NCI-H748 treated with DMSO at 0.1 percent for 48 hours (cell line): ENCODE data around the gene ZBTB42.
"Not testable (repeated sequence)": the region's sequence is repeated elsewhere in the genome, so short reads cannot be mapped to it uniquely, and the experiment has no call there.

Source experiments
- DNase-seq: peaks from one replicate; lab custom pipeline; 2025; lab: John Stamatoyannopoulos, UW

ZBTB42 gene

DNA sequence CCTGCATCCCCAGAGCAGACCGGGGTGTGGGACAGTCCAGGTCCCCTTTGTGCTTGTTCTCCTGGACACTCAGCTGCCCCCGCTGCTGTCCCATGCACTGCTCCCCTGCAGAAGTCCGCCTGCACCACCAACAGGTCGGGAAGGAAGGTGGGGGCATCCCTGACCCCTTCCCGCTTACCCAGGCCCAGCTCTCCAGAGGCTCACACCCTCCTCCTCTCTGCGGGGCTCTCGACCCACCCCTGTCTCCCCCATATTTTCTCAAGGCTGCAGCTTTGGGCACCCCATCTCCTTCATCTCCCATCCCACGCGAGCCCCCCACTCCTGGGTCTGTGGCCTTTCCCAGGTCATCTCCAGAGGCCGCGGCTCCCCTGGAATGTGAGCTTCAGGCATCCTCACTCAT lies 9.4 kb downstream of the ZBTB42 start:
- no peak for DNase-seq

DNA sequence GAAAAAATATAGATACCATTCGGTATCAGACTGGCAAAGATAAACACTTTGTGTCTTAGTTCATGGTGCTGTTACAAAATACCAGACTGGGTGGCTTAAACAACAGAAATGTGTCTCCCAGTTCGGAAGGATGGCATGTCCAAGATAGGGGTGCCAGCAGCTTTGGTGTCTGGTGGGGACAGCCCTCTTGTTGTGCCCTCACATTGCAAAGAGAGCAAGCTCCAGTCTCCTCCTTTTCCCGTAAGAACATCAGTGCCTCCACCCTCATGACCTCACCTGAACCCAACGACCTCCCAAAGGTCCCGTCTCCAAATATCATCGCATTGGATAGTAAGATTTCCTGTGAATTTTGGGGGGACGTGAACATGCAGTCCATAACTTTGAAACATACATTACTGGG lies 12.4 kb downstream of the ZBTB42 start:
- no peak for DNase-seq

DNA sequence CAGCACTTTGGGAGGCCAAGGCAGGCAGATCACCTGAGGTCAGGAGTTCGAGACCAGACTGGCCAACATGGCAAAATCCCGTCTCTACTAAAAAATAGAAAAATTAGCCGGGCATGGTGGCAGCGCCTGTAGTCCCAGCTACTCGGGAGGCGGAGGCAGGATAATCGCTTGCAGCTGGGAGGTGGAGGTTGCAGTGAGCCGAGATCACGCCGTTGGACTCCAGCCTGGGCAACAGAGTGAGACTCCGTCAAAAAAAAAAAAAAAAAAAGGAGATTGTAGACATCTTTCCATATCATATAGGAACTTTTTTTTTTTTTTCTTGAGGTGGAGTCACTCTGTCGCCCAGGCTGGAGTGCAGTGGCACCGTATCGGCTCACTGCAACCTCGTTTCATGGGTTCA lies 13.8 kb downstream of the ZBTB42 start:
- not testable (repeated sequence) for DNase-seq

DNA sequence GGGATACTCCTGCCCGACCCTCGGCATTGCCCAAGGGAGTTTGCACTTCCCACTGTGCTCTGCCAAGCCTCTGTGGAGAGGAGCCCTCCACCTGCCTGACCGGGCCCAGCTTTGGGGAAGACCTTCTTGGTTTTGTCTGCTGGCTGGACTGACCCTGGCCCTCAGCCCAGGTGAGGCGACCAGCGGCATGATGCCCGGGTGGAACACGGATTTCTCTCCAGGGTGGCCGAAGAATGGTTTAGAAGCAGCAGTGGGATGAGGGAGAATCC lies 15.6 kb downstream of the ZBTB42 start:
- DNase-seq: no peak

DNA sequence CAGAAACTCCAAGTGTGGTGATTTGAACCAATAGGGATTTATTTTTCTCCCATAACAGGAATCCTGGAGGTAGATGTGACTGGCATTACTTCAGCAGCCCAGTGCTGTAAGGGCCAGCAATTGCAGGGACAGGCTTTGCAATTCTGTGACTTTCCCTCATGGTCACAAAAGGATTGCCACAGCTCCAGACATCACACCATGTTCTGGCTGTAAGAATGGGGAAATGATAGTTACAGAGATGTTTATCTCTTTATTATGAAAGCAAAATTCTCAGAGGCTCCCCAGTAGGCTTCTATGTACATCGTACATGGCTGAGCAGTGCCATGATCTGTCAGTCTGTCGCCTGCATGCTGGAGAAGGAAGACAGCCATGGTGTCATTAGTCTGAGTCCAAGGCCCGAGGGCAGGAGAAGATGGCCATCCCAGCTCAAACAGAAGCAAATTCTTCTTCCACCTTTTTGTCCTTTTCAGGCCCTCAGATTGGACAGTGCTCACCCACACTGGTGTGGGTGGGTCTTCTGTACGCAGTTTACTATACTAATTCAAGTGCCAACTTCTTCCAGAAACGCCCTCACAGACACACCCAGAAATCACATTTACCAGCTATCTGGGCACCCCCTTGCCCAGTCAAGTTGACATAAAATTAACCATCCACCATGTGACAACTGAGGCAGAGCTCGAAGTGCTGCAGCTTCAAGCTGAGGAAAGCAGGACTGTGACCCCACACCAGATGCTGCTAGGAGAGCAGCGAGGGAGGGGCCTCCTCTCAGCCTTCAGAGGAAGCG lies 17.2 kb downstream of the ZBTB42 start:
- no peak for DNase-seq

DNA sequence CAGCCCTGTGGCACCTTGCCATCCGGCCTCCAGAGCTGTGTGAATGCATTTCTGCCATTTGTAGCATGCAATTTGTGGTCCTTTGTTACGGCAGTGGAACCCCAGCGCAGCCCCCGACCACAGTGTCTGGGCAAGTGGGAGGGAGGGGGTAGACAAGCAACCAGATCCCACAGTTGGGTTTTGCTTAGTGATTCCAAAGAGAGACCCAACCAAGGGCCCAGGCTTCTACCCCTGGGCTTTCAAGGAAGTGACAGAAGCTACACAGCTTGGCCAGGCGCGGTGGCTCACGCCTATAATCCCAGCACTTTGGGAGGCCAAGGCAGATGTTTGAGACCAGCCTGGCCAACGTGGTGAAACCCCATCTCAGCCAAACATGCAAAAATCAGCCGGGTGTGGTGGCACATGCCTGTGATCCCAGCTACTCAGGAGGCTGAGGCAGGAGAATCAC lies 17.8 kb downstream of the ZBTB42 start:
- DNase-seq: no peak

DNA sequence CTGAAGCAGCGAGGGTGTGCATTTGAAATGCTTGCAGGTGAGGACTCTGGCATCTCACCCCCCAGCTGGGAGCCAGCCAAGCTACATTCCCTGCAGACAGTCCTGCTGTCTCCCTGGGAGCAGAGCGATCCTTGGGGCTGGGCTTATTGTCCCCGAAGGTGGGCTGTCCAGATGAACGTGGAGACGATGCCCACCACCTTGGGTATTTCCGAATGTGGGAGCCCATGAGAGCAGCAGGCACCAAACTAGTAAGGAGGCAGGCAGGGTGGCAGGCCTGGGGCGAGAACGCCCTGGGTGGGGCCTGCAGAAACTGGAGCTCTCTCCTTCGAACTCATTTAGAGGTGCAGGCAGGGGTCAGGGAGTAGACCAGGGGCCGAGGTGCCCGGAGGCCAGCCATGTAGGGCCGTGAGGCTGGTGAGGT lies 18.5 kb downstream of the ZBTB42 start:
- no peak for DNase-seq

DNA sequence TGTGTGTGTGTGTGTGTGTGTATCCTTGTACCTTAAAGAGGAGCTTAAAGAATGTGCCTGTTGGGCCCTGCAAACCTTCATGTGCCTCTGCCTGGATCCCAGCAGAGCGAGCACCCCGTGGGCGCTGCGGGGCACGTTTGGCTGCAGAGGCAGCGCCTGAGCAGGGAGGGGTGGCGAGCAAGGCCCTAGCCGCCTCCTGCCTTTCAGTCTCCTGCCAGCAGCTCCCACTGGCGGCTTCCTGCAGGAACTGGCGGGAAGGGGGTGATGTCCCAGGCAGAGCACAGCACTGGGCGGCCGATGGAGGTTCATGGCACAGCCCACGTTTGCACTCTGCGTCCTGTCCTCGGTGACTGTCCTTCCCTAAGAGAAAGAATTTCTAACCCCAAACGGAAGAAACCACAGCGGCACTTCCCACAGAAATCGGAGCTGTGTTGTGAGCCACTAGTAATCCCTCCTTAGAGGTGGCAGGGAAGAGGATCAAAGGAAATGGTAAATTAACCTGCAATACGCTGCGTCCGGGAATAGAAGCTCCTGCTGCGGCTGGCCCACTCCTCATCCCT lies 19.8 kb downstream of the ZBTB42 start:
- no peak for DNase-seq

DNA sequence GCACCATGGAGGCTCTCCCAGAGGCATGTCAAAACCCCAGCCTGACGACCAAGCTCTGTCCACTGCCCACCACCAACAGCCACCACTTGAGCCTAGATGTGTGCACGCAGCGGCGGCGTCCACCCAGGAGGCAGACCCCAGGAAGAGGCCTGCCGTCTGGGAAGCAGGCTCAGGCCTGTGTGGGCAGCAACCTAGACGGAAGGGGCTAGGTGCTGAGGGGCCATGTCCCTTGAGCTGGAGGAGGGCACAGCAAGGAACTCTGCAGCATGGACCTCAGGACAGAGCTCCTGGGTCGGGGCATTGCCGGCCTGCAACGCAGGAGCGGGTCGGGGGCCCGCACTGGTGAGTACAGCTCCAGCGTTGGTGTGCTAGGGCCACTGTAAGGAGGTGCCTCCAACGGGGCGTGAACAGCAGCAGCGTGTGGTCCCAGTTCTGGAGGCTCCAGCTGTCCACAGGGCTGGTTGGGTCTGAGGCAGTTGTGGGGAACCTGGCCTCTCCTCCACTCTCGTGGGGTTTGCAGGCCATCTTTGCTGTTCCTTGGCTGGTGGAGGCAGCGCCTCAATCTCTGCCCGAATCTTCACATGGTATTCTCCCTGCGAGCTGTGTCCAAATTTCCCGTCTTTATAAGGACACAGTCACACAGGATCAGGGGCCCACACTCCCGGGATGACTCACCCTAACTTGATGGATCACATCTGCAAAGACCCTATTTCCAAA lies 20.5 kb downstream of the ZBTB42 start:
- no peak for DNase-seq

DNA sequence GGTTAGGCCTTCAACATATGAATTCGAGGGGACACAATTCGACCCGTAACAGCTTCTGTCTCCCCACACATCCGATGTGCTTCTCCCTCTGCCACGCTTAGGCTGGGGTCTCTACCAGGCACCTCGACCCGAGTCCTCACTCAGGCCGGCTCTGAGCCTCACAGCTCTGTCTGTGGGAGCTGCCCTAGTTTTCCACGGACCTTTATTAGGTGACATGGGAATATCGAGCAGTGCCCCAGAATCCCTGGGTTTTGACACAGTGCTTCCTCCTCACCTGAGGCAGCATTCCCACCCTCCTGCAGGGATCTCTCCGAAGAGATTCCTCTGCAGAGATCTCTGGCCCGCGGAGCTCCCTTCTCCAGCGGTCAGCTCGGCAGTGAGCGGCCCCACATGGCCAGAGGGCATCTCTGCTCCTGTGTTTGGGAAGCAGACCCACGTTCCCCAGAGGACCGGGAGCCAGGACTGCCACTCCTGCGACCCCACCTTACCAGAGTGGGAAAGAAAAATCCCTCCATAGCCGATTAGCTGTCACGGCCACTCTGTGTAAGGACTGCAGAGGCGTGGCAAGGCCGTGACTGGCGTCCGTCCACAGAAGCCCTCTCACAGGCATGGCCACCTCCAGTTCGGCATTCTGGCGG lies 21.2 kb downstream of the ZBTB42 start:
- no peak for DNase-seq

DNA sequence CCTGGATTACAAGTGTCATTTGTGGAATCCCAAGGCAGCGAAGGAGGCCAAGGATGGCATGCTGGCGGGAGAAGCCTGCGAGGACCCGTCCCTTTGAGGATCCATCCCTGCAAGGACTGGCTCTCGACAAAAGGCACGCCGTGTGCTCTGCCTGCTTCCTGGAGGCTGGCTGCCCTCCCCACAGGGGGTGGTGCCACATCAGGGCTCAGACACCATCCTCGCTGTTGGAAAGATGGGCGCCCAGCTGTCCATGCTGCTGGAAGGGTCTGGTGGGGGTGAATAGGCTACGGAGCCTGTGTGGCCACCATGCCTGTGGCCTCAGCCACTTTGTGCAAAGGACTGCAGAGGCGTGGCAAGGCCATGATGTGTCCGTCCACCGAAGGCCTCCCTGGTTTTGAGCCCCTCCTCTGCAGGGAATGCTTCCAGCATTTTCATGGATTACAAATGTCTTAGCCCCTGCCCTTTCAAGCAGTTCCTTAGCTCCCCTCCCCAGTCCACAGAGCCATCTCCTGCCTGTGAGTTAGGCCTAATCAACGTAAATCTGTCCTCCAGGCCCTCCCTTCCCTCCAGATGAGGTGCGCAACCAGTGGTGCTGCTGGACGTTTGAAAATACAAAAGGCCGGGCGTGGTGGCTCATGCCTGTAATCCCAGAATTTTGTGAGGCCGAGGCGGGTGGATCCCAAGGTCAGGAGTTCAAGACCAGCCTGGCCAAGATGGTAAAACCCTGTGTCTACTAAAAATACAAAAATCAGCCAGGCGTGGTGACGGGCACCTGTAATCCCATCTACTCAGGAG lies 22.1 kb downstream of the ZBTB42 start:
- no peak for DNase-seq

DNA sequence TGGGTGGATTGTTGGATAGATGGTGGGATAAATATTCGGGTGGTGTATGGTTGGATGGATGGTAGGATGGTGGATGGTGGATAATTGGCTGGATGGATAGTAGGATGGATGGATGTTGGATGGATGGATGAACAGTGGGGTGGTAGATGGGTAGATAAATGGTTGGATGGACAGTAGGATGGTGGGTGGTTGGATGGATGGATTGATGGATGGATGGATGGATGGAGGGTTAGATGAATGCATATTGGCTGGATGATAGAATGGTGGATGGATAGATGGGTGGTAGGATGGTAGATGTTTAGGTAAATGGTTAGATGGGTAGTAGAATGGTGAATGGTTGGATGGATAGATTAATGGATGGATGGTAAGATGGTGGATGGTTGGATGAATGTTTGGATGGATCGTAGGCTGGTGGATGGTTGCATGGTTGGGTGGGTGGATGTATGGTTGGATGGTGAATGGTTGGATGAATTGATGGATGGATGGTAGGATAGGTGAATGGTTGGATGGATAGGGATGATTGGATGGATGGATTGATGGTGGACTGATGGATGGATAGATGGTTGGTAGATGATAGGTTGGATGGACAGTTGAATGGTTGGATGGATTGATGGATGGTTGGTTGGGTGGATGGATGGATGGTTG lies 23.6 kb downstream of the ZBTB42 start:
- DNase-seq: no peak

DNA sequence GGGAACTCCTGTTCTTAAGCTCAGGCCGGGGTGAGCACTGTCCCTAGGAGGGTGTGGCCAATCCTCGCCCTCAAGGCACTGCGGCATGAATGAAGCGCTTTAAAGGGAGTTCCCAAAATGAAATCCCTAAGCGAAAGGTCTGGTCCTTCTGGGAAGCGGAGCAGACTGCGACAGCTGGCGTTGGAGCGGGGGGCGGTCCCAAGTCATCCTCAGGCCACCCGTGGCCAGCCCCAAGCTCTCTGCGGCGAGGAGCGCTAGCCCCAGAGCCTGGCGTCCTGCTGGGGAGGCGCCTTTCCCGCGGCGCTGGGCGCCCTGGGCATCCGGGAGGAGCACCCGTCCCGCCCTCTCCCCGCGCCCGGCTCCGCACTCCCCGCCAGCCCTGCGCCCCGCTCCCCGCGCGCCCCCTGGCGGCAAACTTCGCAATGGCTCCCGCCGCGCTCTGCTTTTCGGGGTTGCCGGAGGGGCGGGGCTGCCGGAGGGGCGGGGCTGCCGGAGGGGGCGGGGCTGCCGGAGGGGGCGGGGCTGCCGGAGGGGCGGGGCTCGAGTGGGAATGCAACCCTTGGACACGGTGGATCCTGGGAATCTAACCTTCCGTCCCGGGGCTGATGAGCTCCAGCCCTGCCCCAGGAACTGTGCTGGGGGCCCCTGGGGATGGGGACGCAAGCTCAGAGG lies 25.4 kb downstream of the ZBTB42 start:
- DNase-seq: peak; percentile 77

DNA sequence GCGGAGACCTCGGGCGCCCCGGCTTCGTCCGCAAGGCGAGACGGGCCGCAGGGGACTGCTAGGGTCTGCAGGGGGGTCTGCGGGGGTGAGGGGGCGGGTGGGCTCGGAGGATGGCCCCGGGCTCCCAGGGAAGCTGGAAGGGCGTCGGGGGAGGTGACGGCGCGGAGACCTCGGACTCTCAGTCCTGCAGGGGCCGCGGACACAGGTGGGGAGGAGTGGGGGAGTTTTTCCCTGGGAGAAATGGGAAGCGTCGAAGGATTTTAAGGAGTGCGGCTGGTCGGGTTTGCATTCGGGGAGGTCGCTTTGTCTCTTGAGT lies 25.9 kb downstream of the ZBTB42 start:
- DNase-seq: no peak

DNA sequence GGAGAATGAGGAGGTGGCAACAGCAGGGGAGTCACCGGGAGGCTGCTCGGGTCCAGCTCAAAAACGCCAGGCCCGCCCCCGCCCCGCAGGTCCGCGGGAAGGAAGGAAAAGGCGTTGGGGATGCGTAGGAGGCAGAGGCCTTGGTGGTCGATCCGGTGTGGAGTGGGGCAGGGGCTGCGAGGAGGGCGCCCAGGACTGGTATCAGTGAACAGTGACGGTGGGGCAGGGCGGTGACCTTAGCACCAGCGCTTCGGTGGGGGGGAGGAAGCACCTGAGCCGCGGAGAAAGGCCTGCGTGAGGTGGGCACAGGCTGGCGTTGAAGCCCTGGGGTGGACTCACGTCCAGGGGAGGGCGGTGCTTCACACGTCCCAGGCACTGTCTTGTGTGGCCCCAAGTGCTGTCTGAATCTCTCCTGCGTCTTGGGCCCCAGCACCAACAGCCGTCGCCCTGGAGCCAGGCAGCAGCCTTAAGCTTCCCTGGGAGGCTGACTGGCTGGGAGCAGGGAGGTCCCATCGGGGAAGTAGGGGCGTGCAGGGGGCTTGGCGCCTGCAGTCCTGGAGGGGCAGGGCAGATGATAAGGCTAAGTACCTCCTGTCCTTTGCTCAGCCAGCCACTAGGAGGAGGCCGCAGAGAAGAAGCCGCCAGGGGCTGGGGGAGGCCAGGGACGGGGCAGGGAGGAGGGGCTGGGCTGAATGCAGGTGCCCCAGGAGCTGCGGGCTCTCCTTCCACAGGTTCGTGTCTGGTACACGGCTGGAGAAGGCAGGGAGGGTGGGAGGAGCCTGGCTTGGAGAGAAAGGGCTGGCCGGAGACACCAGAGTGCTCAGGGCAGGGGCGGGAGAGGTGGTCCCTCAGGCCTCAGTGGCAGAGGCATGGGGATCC lies 26.5 kb downstream of the ZBTB42 start:
- DNase-seq: peak; percentile 64

DNA sequence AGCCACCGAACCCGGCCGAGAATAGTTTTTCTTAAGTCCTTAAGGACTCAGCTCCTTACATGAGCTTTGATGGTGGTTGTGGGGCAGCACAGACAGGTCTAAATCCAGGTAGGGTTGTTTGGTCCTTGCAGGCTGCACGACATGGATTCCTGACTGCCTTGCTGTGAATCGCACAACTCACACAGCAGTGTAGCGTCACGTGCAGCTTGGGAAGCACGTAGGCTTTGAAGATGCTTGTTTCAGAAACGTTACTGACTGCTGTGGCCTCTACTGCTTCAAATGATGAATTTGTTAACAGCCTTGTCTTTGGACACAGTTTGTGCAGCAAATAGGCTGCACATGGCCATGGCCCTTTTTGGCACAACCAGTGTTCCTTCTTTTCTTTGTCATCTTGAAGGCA lies 29.9 kb downstream of the ZBTB42 start:
- DNase-seq: no peak

DNA sequence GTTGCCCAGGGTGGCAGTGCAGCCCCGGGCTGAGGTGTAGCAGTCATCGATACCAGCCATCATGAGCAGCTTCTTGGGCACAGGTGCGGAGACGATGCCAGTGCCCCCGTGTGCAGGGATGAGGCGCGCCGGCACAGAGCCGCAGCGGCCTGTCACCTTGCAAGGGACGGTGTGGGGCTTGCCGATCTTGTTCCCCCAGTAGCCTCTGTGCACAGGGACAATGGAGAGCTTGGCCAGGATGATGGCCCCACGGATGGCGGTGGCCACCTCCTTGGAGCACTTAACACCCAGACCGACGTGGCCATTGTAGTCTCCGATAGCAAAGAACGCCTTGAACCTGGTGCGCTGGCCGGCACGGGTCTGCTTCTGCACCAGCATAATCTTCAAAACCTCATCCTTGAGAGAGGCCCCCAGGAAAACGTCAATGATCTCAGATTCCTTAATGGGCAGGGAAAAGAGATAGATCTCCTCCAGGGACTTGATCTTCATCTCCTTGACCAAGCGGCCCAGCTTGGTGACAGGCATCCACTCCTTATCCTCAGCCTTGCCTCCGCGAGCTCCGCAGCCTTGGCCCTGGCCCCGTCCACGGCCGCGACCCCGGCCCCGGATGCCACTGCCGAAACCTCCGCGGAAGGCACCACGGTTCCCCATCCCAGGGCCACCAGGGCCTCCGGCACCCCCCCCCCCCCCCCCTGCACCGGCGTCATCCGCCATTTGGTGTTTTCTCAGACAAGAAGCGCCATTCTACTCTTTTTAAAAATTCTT lies 35.5 kb downstream of the ZBTB42 start:
- DNase-seq: not testable (repeated sequence)

DNA sequence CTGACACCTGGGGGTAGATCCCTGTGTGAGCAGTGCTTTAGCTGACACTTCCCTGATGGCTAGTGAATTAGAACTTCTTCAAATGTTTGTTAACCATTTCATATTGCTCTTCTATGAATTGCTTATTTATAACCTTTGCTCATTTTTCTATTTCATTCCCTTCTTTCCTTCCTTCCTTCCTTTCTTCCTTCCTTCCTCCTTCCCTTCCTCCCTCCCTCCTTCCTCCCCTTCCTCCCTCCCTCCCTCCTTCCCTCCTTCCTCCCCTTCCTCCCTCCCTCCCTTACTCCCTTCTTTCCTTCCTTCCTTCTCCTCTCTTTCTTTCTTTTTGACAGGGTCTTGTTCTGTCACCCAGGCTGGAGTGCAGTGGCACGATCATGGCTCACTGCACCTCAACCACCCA lies 40.8 kb downstream of the ZBTB42 start:
- no peak for DNase-seq

DNA sequence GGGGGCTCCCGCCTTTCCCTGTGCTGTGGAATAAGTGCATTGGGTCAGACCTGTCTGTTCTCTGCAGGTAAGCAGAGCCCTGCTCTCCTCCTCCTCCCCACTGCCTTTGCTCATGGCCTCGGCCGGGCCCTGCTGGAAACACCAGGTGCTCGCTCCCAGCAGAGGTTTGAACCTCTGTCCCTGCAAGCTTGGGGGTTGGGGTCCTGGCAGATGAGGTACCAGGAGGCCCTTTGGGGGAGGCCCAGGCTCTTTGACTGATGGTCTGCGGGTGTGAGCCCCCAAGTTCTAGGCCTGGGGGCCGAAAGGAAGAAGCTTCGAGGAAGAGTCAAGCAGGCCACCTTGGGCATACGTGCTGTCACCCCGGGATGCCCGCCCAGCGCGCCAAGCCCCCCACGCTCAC lies 42.1 kb downstream of the ZBTB42 start:
- DNase-seq: no peak
